Measurements from ENCODE around the gene DUSP15. TPM values are rescaled to one million over a fixed set of nuclear protein-coding genes. Genes with fewer than 3 reads are reported as not detected.

DUSP15 gene
- polyA plus RNA-seq, 1 donor from 2014 or later: 62.7 TPM

DNA sequence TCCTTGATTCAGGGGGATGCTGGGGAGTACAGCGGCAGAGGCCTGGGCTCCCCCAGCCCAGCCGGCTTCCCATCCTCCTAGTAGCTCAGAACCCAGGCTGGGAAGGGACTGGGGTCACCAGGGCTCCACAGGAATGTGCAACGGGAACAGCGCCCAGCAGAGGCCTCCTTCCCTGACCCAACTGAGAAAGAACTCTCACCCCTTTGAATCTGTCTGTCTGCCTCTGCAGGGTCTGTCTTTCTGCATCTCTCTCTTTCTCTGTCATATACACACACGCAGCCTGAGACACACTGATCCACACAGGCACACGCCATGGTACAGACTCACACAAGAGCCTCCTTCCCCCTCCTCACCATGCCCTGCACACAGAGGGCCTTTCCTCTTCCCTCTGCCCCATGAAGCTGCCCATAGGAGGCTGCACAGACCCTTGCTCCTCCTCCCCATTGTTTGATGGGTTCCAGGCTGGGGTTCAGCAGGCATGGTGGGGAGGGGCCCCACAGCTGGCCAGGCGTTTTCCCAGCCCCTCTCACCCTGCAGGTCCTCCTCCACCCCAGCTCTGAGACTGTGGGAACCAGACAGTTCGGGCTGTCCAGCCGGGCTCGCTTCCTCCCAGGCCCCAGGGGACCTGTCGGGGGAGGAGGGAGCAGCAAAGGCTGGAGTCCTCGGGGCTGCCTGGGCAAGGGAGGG is 27.7 kb downstream of the DUSP15 start:
- Histone ChIP-seq H3K9me2 (ENCODE audit: insufficient read depth, low read length) (no peaks in the 10 kb centered on the region), H3F3A (ENCODE audit: insufficient read depth, low read length, poor library complexity, severe bottlenecking) (no peaks in the 10 kb centered on the region), H3K9me3 (ENCODE audit: low read length) (no peaks in the 10 kb centered on the region), H2AFZ (ENCODE audit: low read depth, low read length) (no peak overlapping the region), H3K27ac (ENCODE audit: low read length) (no peak overlapping the region), H3K4me3 (ENCODE audit: low read length) (no peak overlapping the region), H3K36me3 (ENCODE audit: insufficient read depth, low read length) (no peaks in the 10 kb centered on the region), H3K9ac (ENCODE audit: low read length) (no peak overlapping the region), H3K27me3 (ENCODE audit: insufficient read depth, low read depth, low read length) (no peaks in the 10 kb centered on the region), H3K79me2 (replicated peaks; ENCODE audit: insufficient read depth, low read length) (no peaks in the 10 kb centered on the region), H4K20me1 (ENCODE audit: insufficient read depth) (no peaks in the 10 kb centered on the region), H3K4me2 (ENCODE audit: low read length) (no peak overlapping the region)
- TF ChIP-seq, protein P1, sequence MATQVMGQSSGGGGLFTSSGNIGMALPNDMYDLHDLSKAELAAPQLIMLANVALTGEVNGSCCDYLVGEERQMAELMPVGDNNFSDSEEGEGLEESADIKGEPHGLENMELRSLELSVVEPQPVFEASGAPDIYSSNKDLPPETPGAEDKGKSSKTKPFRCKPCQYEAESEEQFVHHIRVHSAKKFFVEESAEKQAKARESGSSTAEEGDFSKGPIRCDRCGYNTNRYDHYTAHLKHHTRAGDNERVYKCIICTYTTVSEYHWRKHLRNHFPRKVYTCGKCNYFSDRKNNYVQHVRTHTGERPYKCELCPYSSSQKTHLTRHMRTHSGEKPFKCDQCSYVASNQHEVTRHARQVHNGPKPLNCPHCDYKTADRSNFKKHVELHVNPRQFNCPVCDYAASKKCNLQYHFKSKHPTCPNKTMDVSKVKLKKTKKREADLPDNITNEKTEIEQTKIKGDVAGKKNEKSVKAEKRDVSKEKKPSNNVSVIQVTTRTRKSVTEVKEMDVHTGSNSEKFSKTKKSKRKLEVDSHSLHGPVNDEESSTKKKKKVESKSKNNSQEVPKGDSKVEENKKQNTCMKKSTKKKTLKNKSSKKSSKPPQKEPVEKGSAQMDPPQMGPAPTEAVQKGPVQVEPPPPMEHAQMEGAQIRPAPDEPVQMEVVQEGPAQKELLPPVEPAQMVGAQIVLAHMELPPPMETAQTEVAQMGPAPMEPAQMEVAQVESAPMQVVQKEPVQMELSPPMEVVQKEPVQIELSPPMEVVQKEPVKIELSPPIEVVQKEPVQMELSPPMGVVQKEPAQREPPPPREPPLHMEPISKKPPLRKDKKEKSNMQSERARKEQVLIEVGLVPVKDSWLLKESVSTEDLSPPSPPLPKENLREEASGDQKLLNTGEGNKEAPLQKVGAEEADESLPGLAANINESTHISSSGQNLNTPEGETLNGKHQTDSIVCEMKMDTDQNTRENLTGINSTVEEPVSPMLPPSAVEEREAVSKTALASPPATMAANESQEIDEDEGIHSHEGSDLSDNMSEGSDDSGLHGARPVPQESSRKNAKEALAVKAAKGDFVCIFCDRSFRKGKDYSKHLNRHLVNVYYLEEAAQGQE (IDR thresholded peaks at IDR 0.05; ENCODE audit: borderline replicate concordance): no peak
- TF ChIP-seq RAD21 (conservative IDR thresholded peaks at IDR 0.05) (no peak), EP300 (conservative IDR thresholded peaks at IDR 0.05; ENCODE audit: poor library complexity, severe bottlenecking) (no peak), POLR2AphosphoS5 (IDR thresholded peaks at IDR 0.05) (no peak), EZH2 (IDR thresholded peaks at IDR 0.05; ENCODE audit: borderline replicate concordance, insufficient read depth, low read length, poor library complexity, severe bottlenecking) (no peak), TAF1 (IDR thresholded peaks at IDR 0.05; ENCODE audit: low read depth) (no peak), MXI1 (conservative IDR thresholded peaks at IDR 0.05; ENCODE audit: poor library complexity, severe bottlenecking) (no peak), SMC3 (conservative IDR thresholded peaks at IDR 0.05; ENCODE audit: poor library complexity) (no peak)
- TF ChIP-seq, protein P2, sequence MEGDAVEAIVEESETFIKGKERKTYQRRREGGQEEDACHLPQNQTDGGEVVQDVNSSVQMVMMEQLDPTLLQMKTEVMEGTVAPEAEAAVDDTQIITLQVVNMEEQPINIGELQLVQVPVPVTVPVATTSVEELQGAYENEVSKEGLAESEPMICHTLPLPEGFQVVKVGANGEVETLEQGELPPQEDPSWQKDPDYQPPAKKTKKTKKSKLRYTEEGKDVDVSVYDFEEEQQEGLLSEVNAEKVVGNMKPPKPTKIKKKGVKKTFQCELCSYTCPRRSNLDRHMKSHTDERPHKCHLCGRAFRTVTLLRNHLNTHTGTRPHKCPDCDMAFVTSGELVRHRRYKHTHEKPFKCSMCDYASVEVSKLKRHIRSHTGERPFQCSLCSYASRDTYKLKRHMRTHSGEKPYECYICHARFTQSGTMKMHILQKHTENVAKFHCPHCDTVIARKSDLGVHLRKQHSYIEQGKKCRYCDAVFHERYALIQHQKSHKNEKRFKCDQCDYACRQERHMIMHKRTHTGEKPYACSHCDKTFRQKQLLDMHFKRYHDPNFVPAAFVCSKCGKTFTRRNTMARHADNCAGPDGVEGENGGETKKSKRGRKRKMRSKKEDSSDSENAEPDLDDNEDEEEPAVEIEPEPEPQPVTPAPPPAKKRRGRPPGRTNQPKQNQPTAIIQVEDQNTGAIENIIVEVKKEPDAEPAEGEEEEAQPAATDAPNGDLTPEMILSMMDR (IDR thresholded peaks at IDR 0.05; ENCODE audit: poor library complexity, severe bottlenecking): no peak

DNA sequence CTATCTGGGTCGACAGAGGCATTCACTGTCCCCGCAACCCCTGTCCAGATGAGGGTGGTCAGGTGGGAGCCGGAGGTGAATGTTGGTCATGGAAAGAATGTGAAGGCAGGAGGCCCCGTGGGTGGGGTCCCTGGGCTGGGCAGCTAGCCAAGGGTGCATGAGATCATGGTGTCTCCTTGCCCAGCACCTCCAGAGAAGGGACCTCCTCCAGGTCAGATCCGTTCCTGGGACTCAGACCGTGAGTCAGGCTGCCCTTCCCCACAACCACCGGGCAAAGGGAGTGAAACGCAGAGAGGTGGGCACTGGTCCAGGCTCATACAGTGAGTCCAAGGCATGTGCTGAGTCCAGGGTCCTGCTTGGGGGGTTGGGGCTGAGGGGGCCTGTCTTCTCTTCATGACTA is 28.4 kb downstream of the DUSP15 start:
- Histone ChIP-seq H4K20me1 (ENCODE audit: insufficient read depth) (no peaks in the 10 kb centered on the region), H3K36me3 (ENCODE audit: insufficient read depth, low read length) (no peaks in the 10 kb centered on the region), H3K79me2 (replicated peaks; ENCODE audit: insufficient read depth, low read length) (no peaks in the 10 kb centered on the region), H2AFZ (ENCODE audit: low read depth, low read length) (no peak overlapping the region), H3K4me3 (ENCODE audit: low read length) (no peak overlapping the region), H3K9me3 (ENCODE audit: low read length) (no peaks in the 10 kb centered on the region), H3K9me2 (ENCODE audit: insufficient read depth, low read length) (no peaks in the 10 kb centered on the region), H3K27me3 (ENCODE audit: insufficient read depth, low read depth, low read length) (no peaks in the 10 kb centered on the region), H3F3A (ENCODE audit: insufficient read depth, low read length, poor library complexity, severe bottlenecking) (no peaks in the 10 kb centered on the region), H3K27ac (ENCODE audit: low read length) (no peak overlapping the region), H3K4me2 (ENCODE audit: low read length) (no peak overlapping the region), H3K9ac (ENCODE audit: low read length) (no peak overlapping the region)
- TF ChIP-seq RAD21 (conservative IDR thresholded peaks at IDR 0.05) (no peak), MXI1 (conservative IDR thresholded peaks at IDR 0.05; ENCODE audit: poor library complexity, severe bottlenecking) (no peak), EP300 (conservative IDR thresholded peaks at IDR 0.05; ENCODE audit: poor library complexity, severe bottlenecking) (no peak), TAF1 (IDR thresholded peaks at IDR 0.05; ENCODE audit: low read depth) (no peak), EZH2 (IDR thresholded peaks at IDR 0.05; ENCODE audit: borderline replicate concordance, insufficient read depth, low read length, poor library complexity, severe bottlenecking) (no peak), SMC3 (conservative IDR thresholded peaks at IDR 0.05; ENCODE audit: poor library complexity) (no peak), POLR2AphosphoS5 (IDR thresholded peaks at IDR 0.05) (no peak)
- TF ChIP-seq, protein P2 (IDR thresholded peaks at IDR 0.05; ENCODE audit: poor library complexity, severe bottlenecking): no peak
- TF ChIP-seq, protein P1 (IDR thresholded peaks at IDR 0.05; ENCODE audit: borderline replicate concordance): no peak
